K562 (cell line): Measurements from ENCODE around the gene GOLGA6L2. TPM values are rescaled to one million over a fixed set of nuclear protein-coding genes. Genes with fewer than 3 reads are reported as not detected.
A peak's percentile ranks its signal among the peaks of the same experiment; 100 is the strongest.

Experiments used
- ATAC-seq: fragments of 200-7000 bp; cut with Tn5 transposase; 3 replicates; pipeline ENCODE4 v1.9.1; 2020; ENCODE audit warnings: moderate library complexity
- BruUV-seq: library from RNA; stranded (reverse); fragments of 400-500 nt; replicated peaks from 2 replicates; lab custom pipeline; 2021; lab: Mats Ljungman, UMichigan
- CTCF ChIA-PET: fragments of 300-600 bp; formaldehyde crosslinking; extraction: SDS; loops from one replicate; lab custom pipeline; 2021; ENCODE audit warnings: low intra/inter-chr PET ratio; lab: Yijun Ruan, JAX
- POLR2A ChIA-PET: fragments of 300-600, 350-650 bp; sonication (Branson Sonifier 250); formaldehyde crosslinking; extraction: SDS; loops from one replicate; lab custom pipeline; 2021; ENCODE audit warnings: antibody characterized with exemption, inconsistent platforms; lab: Yijun Ruan, JAX
- DNase-seq, 4 experiments: peaks; one replicate each; pipeline versions ENCODE4 v3.0.0 to v3.0.0-alpha.2; 2011 to 2018; ENCODE audit warnings: low spot score in 3 of 4, mixed read lengths in 3 of 4; ENCODE audit errors: extremely low read depth in 1 of 4
- FAIRE-seq: peaks from 2 replicates; lab custom pipeline; 2011; peaks lifted over from hg19 to GRCh38; lab: Jason Lieb, UNC
- H2AFZ ChIP-seq: 2 replicates; pipeline ENCODE4 v1.6.0; 2011; ENCODE audit warnings: low read depth, low read length, control low read depth, inconsistent platforms
- H3K27ac ChIP-seq: fragments of 200-600 bp; 3 replicates; pipeline ENCODE4 v1.8.0; 2011; ENCODE audit warnings: low read depth, mild to moderate bottlenecking, control low read depth, inconsistent platforms, low read length, moderate library complexity, mixed read lengths; ENCODE audit errors: extremely low read depth
- H3K27me3 ChIP-seq, 2 experiments: fragments of 300-600 bp in 1 of 2; 2 replicates in 1 of 2; 3 replicates in 1 of 2; pipeline versions ENCODE4 v1.6.0 to v1.8.0; 2011; ENCODE audit warnings: inconsistent platforms in 2 of 2, low read length in 2 of 2, mild to moderate bottlenecking in 1 of 2, mixed read lengths in 1 of 2, moderate library complexity in 1 of 2; ENCODE audit not compliant: control insufficient read depth in 2 of 2, insufficient read depth in 2 of 2
- H3K36me3 ChIP-seq: fragments of 300-600 bp; 3 replicates; pipeline ENCODE4 v1.8.0; 2011; ENCODE audit warnings: mild to moderate bottlenecking, low read length, inconsistent platforms; ENCODE audit not compliant: control insufficient read depth, insufficient read depth
- H3K4me1 ChIP-seq, 2 experiments: fragments of 200-600 bp in 1 of 2; replicated peaks in 1 of 2; 2 replicates in 1 of 2; 3 replicates in 1 of 2; pipeline versions ENCODE4 v1.5.1 to v1.8.0; 2011; ENCODE audit warnings: inconsistent platforms in 2 of 2, low read length in 2 of 2, mild to moderate bottlenecking in 1 of 2, mixed read lengths in 1 of 2, moderate library complexity in 1 of 2; ENCODE audit not compliant: control insufficient read depth in 2 of 2, insufficient read depth in 2 of 2
- H3K4me2 ChIP-seq: 2 replicates; pipeline ENCODE4 v1.6.1; 2011; ENCODE audit warnings: low read length, control low read depth, inconsistent platforms, mixed read lengths; ENCODE audit not compliant: insufficient read depth
- H3K4me3 ChIP-seq: fragments of 200-600 bp; sonication (generic), shearing (Covaris generic); 2 replicates; pipeline ENCODE4 v1.5.1; 2016; ENCODE audit warnings: control low read depth, inconsistent platforms
- H3K79me2 ChIP-seq: fragments of 200-600 bp; 3 replicates; pipeline ENCODE4 v1.8.0; 2011; ENCODE audit warnings: low read length, inconsistent platforms; ENCODE audit not compliant: control insufficient read depth, insufficient read depth
- H3K9ac ChIP-seq, 2 experiments: 2 replicates each; pipeline versions ENCODE4 v1.6.0 to v1.6.1; 2011; ENCODE audit warnings: low read depth in 2 of 2, low read length in 2 of 2, control low read depth in 1 of 2, inconsistent platforms in 1 of 2, mild to moderate bottlenecking in 1 of 2, mixed read lengths in 1 of 2; ENCODE audit not compliant: insufficient read depth in 1 of 2
- H3K9me1 ChIP-seq: one replicate; pipeline ENCODE4 v1.6.0; 2011; ENCODE audit warnings: inconsistent platforms, mild to moderate bottlenecking, low read length, moderate library complexity; ENCODE audit not compliant: control insufficient read depth, insufficient read depth
- H3K9me3 ChIP-seq: replicated peaks from 2 replicates; pipeline ENCODE4 v1.5.1; 2011; ENCODE audit warnings: low read depth, low read length, inconsistent platforms; ENCODE audit not compliant: control insufficient read depth, insufficient read depth
- H4K20me1 ChIP-seq: replicated peaks from 2 replicates; pipeline ENCODE4 v1.6.1; 2011; ENCODE audit warnings: low read length, inconsistent platforms, mixed read lengths; ENCODE audit not compliant: control insufficient read depth, insufficient read depth
- ATF3 ChIP-seq, 2 experiments: fragments of 450-650 bp in 1 of 2; sonication (generic) in 1 of 2; formaldehyde crosslinking in 1 of 2; IDR thresholded peaks in 1 of 2; conservative IDR thresholded peaks in 1 of 2; 2 replicates each; pipeline versions ENCODE4 v1.6.1 to v1.8.1; 2016 to 2023; ENCODE audit warnings: mild to moderate bottlenecking in 2 of 2, moderate library complexity in 2 of 2, inconsistent platforms in 1 of 2, missing genetic modification reagents in 1 of 2
- HES1 ChIP-seq: fragments of 450-650 bp; IDR thresholded peaks from 2 replicates; pipeline ENCODE4 v1.6.1; 2016; ENCODE audit warnings: low read depth, mild to moderate bottlenecking, moderate library complexity
- NR4A1 ChIP-seq, 2 experiments: fragments of 250-450 bp in 1 of 2; fragments of 450-650 bp in 1 of 2; sonication (Bioruptor Pico) in 1 of 2; IDR thresholded peaks; 2 replicates each; pipeline versions ENCODE4 v1.4.0 to v1.6.1; 2016 to 2020; ENCODE audit warnings: mild to moderate bottlenecking in 2 of 2, missing compliant biosample characterization in 1 of 2, missing genetic modification characterization in 1 of 2, moderate library complexity in 1 of 2
- PCBP2 ChIP-seq: fragments of 200-400 bp; formaldehyde crosslinking; IDR thresholded peaks from 2 replicates; pipeline ENCODE4 v1.6.1; 2018; ENCODE audit warnings: low read length, low read depth, mild to moderate bottlenecking, moderate library complexity; ENCODE audit not compliant: poor library complexity, severe bottlenecking
- POLR2G ChIP-seq: fragments of 200-400 bp; formaldehyde crosslinking; IDR thresholded peaks from 2 replicates; pipeline ENCODE4 v1.6.1; 2017; ENCODE audit warnings: low read depth, mild to moderate bottlenecking, antibody characterized with exemption, low read length, moderate library complexity
- TAF1 ChIP-seq: IDR thresholded peaks from 2 replicates; pipeline ENCODE4 v1.6.1; 2011; ENCODE audit warnings: mild to moderate bottlenecking, low read length, moderate library complexity; ENCODE audit not compliant: insufficient read depth, control insufficient read depth, severe bottlenecking; ENCODE audit errors: extremely low read depth
- TFE3 ChIP-seq: fragments of 450-650 bp; formaldehyde crosslinking; IDR thresholded peaks from 2 replicates; pipeline ENCODE4 v1.4.0; 2020; ENCODE audit warnings: mild to moderate bottlenecking, mixed read lengths
- USF2 ChIP-seq: sonication (generic); formaldehyde crosslinking; IDR thresholded peaks from 2 replicates; pipeline ENCODE4 v1.5.0; 2020; ENCODE audit warnings: missing genetic modification reagents
- ZNF3 ChIP-seq: fragments of 250-450 bp; sonication (Bioruptor Pico); IDR thresholded peaks from 2 replicates; pipeline ENCODE4 v1.5.0; 2021; ENCODE audit warnings: mild to moderate bottlenecking, moderate library complexity
- WGBS: fragments of 100-300 bp; shearing (Covaris generic); methylation state at CpG from one replicate; pipeline ENCODE4 v1.1.6; 2016; ENCODE audit warnings: low coverage, mixed read lengths; ENCODE audit not compliant: insufficient coverage; ENCODE audit errors: missing lambda C conversion rate; 5-methylcytosine and 5-hydroxymethylcytosine counted together
- in situ Hi-C: fragments of 300-500 bp; cut with MboI; formaldehyde crosslinking; loops from 4 replicates; pipeline ENCODE4 v1.15.0; 2018; ENCODE audit warnings: inconsistent platforms, mixed read lengths
- intact Hi-C: fragments of 100-400 bp; cut with micrococcal nuclease; formaldehyde crosslinking; loops from 2 replicates; pipeline ENCODE4 v1.14.2; 2022
- polyA plus RNA-seq, 8 experiments: library from polyadenylated mRNA; depleted of rRNA in 4 of 8; stranded (reverse) in 5 of 8; unstranded in 3 of 8; fragments of >200 nt; fragmentation: Nextera tagmentation in 2 of 8; fragmentation: Illumina TruSeq in 1 of 8; extraction: Ambion mirVana in 2 of 8; extraction: Trizol in 1 of 8; gene quantifications; 2 replicates each; pipeline versions ENCODE4 v1.2.1 to v1.2.3, GENCODE V29; 2011 to 2014; ENCODE audit warnings: inconsistent platforms in 1 of 8, missing spikeins in 1 of 8
- total RNA-seq, 7 experiments: library from RNA; depleted of rRNA in 6 of 7; stranded (reverse); fragments of >200 nt in 6 of 7; fragmentation: Illumina TruSeq in 2 of 7; extraction: Trizol in 2 of 7; gene quantifications; 2 replicates each; pipeline versions ENCODE4 v1.2.1 to v1.2.3, GENCODE V29; 2011 to 2021; ENCODE audit warnings: low replicate concordance in 1 of 7

The GOLGA6L2 gene
- total and polyA plus RNA-seq, 9 of the 15 experiments (the other 6 are each of a cell fraction or from before 2014, with no cell fraction given): not detected

- no peaks in the 10 kb centered on the region for H3K79me2 ChIP-seq
- no peaks in the 10 kb centered on the region for H3K36me3 ChIP-seq
- TF ChIP-seq TAF1 (no peak), ATF3 (IDR thresholded peaks at IDR 0.05) (no peak), ATF3 (CRISPR knock-in tag; conservative IDR thresholded peaks at IDR 0.05) (no peak), USF2 (peak; percentile 55), NR4A1 (CRISPR knock-in tag; IDR thresholded peaks at IDR 0.05) (no peak), NR4A1 (tag; IDR thresholded peaks at IDR 0.05) (no peak), HES1 (no peak), PCBP2 (no peak), TFE3 (CRISPR knock-in tag) (peak; percentile 49), ZNF3 (CRISPR knock-in tag) (no peak), POLR2G (no peak)
- intact Hi-C loops (no loop called here), in situ Hi-C loops (no loop called here)
- no TSS peak for BruUV-seq
- FAIRE-seq: no peak
- H3K4me3 ChIP-seq: no peak overlapping the region
- H3K9me1 ChIP-seq: no peaks in the 10 kb centered on the region
- H3K4me2 ChIP-seq: no peak overlapping the region
- H3K9me3 ChIP-seq: no peaks in the 10 kb centered on the region
- peaks cover 0 to 20% of the 10 kb centered on the region in 2 experiments; a peak in 2 of 5 replicates for H3K27me3 ChIP-seq
- no peak overlapping the region for H3K9ac ChIP-seq
- no peak for ATAC-seq
- DNase-seq: no peak
- no peak overlapping the region for H2AFZ ChIP-seq
- POLR2A ChIA-PET: interaction anchor here (0.6 kb wide), 1 partner anchor 589 kb away, joined by 4 read pairs; no protein-coding TSS in a partner anchor
- CTCF ChIA-PET: no interaction called here
- no peaks in the 10 kb centered on the region for H3K4me1 ChIP-seq
- WGBS: 0% methylated on average over 5 of the region's 5 CpGs
- no peaks in the 10 kb centered on the region for H4K20me1 ChIP-seq
- no peak overlapping the region for H3K27ac ChIP-seq
Measured at GRCh38 chr15:23402544-23402943, 44.5 kb downstream of the GOLGA6L2 start.
